Activated CD4-positive, CD25-positive, alpha-beta regulatory T cell treated with anti-CD3 and anti-CD28 coated beads, Interleukin-2, amount 50 U/mL, for 72 hours (primary cell): ENCODE data around the gene FLT4.

ENCODE experiments used
- DNase-seq: peaks from one replicate; pipeline ENCODE4 v3.0.0; 2021

Gene FLT4

GRCh38 chr5:180625125-180625790 is 24.1 kb downstream of the FLT4 start:
- no peak for DNase-seq

GRCh38 chr5:180624587-180624986 is 24.8 kb downstream of the FLT4 start:
- DNase-seq = no peak

DNA sequence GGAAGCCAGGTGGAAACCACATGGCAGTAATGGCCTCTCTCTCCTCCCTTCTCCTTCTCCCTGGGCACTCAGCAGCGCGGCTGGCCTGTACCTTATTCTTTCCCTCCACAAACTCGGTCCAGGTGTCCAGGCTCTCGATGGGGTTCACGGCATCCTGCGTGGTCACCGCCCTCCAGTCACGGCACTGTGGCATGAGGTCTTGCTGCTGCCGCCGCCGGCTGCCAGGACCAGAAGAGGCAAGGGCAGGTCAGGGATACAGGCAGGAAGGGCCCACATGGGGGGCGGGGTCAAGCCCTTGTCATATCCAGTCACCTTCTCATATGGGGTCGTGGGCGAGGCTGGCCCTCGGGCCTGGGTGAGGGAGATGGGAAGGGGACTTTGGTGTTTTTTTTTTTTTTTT is 25.6 kb downstream of the FLT4 start:
- DNase-seq = no peak

DNA sequence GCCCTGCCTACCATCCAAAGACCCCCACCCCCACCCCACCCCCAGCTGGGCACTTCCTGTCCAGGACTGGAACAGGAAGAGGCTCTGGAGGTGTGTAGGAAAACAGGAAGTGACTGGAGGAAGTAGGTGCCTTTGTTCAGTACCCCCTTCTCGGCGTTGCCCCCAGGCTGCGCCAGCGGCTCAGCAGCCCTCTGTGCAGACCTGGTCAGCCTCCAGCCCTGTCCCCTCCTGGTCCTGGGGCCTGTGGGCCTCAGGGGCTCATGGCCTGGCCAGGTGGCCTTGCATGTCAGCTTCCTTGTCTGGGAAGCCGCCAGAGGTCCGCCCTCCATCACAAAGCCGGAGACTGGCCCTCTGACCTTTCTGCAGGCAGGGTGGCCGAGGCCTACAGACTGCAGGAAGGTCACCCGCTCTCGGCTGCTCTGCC is 26.0 kb downstream of the FLT4 start:
- no peak for DNase-seq

GRCh38 chr5:180622910-180623309 is 26.5 kb downstream of the FLT4 start:
- no peak for DNase-seq

GRCh38 chr5:180621311-180621710 is 28.1 kb downstream of the FLT4 start:
- DNase-seq = no peak

DNA sequence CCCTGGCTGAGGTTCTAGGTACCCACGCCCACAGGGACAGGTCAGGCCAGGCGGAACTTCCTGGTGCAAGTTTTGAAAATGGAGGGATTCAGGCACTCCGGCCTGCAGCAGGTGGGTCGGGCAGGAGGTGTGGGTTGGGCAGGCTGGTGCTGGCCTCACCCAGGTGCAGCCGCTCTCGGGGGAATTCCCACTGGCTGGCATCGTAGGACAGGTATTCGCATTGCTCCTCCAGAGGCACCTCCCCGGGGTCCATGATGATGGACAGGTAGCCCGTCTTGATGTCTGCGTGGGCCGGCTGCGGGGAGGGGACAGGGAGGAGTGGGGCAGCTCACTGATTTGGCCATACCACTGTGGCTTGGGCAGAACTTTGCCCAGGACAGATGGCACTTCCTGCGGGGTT is 29.4 kb downstream of the FLT4 start:
- no peak for DNase-seq

- DNase-seq = no peak
These were observed 29.9 kb downstream of the FLT4 start for GRCh38 chr5:180619563-180619915.

DNA sequence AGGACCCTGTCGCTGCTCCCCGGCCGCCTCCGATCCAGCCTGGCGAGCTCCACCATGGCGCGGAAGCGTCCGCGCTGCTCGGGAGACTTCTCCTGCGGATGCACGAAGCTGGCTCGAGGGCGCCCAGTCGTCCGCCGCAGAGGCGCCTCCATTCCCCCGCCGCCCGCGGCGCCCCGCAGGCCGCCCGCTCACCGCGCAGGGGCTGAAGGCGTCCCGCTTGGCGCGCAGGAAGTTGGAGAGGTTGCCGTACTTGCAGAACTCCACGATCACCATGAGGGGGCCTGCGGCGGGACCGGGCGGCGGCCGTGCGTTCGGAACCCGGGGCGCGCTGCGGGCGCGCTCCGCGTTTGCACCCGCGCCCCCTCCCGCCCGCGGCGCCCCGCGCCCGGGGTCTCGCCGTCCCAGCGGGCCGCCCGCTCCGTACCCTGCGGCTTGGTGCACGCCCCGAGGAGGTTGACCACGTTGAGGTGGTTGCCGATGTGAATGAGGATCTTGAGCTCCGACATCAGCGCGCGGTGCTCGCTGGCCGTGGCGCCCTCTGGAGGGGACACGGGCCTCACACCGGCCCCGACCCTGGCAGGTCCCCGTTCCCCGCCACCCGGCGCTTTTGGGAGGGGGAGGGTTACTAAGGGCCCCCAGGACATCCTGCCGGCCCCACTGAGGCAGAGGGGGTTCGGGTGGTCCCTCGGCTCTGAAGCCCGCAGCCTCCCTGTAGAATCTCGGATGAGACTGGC is 30.4 kb downstream of the FLT4 start:
- no peak for DNase-seq

DNA sequence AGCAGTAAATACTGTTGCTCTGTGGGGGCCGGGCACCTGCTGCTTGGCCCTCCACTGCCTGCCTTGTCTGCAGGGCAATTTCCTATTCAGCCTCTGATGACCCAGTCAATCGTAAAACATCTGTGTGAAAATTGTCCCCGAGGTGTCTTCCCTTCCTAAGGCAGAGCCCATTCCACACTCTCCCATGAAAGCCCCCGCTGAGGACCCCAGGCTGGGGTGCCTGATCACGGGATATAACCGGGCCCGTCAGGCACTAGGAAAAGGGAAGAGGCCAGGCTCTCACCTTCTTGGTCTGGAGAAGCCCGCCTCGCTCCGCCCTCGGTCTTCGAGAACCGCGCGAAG is 30.9 kb downstream of the FLT4 start:
- DNase-seq = no peak

GRCh38 chr5:180613814-180614188 is 35.6 kb downstream of the FLT4 start:
- DNase-seq = no peak

DNA sequence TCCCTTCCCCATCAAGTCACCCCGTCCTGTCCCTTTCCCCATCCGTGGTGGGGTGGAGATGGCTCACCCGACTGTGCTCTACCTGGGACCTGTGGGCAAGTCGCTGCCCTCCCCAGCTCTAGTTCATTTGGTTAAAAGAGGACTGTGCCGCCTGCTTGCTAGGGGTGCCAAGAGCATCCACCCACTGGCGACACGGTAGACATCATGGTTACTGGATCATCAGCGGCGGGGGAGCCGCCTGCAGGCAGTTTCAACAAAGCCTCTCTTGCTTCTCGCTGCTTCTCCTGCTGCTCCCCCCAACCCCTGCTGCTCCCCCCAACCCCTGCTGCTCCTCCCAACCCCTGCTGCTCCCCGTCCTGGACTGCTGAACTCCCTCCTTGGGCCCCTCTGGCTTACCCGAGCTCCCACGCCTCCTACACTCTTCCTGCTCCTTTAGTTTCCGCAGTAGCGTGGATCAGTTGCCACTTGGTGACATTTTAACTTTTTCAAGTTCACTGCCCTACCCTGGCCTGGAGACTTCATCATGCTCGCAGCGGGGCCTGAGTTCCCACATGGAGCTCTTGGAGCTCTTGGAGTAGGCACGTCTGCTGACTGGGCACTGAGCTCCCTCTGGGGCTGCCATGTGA is 36.1 kb downstream of the FLT4 start:
- no peak for DNase-seq

GRCh38 chr5:180612683-180613082 is 36.7 kb downstream of the FLT4 start:
- DNase-seq = no peak

- DNase-seq = no peak
These were observed 38.1 kb downstream of the FLT4 start for GRCh38 chr5:180611140-180611850.

DNA sequence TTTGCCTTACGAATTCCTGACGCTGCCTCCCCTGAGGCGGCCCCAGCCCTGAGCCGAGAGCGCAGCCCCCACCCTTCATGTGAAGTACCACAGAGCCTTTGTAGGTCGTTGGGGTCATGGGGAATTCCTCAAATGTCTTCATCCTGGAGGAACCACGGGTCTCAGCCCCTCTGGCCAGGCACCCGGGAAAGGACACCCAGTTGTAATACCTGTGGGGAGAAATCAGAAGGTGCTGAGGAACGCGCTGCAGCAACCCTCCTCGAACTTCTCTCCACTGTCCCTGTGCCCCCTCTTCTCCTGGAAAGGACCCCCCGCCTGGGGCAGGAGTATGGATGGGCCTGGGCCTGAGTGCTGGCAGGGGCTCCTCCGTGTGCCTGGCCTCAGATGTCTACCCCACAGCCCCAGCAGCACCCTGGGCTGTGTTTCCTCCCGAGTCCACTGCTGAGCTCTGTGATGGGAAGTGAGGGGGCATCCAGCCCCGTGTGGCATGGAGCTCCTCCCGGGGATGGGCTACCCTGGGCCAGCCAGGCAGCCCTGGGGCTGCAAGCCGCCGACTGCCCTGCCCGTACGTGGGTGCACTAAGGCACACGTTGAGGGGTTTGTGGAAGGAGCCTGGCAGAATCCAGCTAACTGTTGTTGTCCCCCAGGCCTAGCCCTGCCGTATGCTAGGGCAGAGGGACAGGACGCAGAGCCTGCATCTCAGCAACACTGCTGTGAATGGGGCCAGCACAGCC is 39.4 kb downstream of the FLT4 start:
- no peak for DNase-seq

DNA sequence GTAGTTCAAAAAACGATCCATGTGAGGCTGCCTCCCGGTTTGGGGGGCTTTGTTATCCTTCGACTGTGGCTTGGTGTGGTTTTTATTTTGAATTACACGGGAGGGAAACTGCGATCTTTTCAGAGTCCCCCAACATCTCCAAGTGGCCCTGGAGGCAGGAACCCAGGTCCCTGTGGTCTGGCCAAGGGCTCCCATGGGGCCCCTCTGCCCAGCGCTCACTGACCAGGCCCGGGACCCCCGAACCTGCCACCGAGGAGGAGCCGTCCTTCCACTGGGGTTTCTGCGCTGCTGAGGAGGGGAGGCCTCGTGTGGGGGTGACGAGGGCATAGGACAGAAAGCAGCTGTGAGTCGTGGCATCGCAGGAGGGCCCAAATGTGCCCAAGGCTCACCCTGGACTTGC is 40.0 kb downstream of the FLT4 start:
- DNase-seq = no peak

GRCh38 chr5:180608572-180609310 is 40.7 kb downstream of the FLT4 start:
- DNase-seq = no peak

DNA sequence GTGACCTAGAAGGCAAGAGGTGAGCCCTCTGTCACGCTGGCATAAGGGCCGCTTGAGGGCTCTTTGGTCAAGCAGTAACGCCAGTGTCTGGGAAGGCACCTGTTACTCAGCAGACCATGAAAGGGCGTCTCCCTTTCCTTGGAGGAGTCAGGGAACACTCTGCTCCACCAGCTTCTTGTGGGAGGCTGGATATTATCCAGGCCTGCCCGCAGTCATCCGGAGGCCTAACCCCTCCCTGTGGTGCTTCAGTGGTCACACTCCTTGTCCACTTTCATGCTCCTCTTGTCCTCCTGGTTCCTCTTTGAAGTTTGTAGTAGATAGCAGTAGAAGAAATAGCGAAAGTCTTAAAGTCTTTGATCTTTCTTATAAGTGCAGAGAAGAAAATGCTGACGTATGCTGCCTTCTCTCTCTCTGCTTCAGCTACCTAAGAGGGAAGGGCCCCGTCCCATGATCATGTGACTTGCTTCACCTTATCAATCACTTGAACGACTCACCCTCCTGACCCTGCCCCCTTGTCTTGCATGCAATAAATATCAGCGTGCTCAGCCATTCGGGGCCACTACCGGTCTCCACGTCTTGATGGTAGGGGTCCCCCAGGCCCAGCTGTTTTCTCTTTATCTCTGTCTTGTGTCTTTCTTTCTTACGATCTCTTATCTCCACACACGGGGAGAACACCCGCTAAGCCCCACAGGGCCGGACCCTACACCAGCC is 41.4 kb downstream of the FLT4 start:
- no peak for DNase-seq

DNA sequence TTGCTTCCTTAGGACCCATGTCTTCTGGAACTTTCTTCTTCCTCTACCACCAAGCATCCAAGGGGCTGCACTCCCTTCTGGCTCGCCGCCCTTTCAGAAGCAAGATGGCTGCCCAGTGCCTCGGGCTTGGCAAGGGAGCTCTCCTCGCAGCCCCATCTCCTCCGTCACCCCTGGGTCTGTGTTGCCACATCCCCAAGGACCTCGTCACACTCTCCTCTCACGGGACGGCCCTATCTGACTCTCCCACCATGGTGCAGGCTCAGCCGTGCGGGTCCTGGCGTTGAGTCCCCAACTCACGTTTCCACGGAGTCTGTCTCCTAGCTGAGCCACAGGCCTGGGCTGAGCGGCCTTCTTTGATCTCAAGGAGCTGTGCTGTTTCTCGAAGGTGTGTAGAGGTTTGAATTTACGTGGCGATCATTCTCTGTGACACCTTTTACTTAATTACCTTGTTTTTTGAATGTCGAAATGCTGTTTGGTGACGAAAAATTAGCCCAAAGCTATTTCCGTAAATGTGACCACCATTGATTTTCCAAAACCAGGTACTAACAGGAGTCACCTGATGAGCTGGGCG is 43.1 kb downstream of the FLT4 start:
- no peak for DNase-seq

DNA sequence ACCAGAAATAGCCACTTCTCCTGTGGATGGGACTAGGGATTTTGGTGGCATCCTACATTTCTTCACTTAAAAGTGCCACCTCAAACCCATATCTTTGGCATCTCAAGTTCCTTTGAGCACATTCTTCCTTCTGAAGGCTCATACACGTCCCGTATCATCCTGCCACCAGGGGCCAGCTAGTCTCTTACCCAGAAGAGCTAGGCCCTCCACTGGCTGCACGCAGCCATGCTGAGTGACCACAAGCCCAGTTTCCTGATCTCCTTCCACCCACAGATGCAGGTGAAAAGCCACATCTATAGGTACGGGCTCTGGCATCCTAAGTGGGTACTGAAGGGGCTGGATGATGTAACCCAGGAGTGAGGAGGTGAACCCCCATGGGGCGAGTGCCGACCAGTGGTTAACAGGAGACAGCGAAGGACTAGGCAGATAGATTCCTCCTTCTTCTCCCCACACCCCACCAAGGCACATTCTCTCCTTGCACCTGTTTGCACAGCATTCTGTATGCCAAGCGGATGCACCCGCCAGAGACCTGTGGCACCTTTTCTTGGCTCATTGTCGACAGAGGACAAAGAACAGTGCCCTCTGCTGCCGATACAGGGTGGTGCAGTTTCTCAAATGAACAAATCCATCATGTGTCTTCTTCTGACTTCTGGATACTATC is 43.7 kb downstream of the FLT4 start:
- DNase-seq = peak; percentile 64

GRCh38 chr5:180604271-180604670 is 45.1 kb downstream of the FLT4 start:
- no peak for DNase-seq
